ENCODE measurements around the gene CNOT2. TPM values are rescaled to one million over a fixed set of nuclear protein-coding genes. Genes with fewer than 3 reads are reported as not detected.

The CNOT2 gene
- total and polyA plus RNA-seq, 7 donors = 36.7 to 171 (median 98.8) TPM

GRCh38 chr12:70360218-70360617, 117.0 kb downstream of the CNOT2 start:
- TF ChIP-seq POLR2A (IDR thresholded peaks at IDR 0.05) (no peak), POLR2AphosphoS5 (IDR thresholded peaks at IDR 0.05) (no peak), CTCF (IDR thresholded peaks at IDR 0.05) (no peak), EP300 (IDR thresholded peaks at IDR 0.05) (no peak)
- Histone ChIP-seq H3K27me3 (peaks cover 5 to 15% (median 6%) of the 10 kb centered on the region in 3 donors), H3K9me3 (no peaks in the 10 kb centered on the region), H3K27ac (no peak overlapping the region), H3K4me3 (no peak overlapping the region), H3K36me3 (peaks cover 0 to 4% (median 0%) of the 10 kb centered on the region in 4 donors), H3K4me1 (peaks cover 0 to 5% (median 3%) of the 10 kb centered on the region in 4 donors)
- no peak for DNase-seq
- intact Hi-C loops (cut with DNase I) = loop anchor here (5.0 kb wide), 1 partner anchor 217 kb away; no protein-coding TSS in a partner anchor

GRCh38 chr12:70364695-70365397, 121.6 kb downstream of the CNOT2 start:
- H3K4me3 ChIP-seq = peak overlapping the region in 3 of 4 donors; percentile 56 to 72 (median 70)
- H3K9me3 ChIP-seq = no peaks in the 10 kb centered on the region
- H3K27me3 ChIP-seq = peaks cover 19 to 45% (median 23%) of the 10 kb centered on the region in 3 donors
- intact Hi-C loops (cut with DNase I) = loop anchor here (5.0 kb wide), 1 partner anchor 212 kb away; no protein-coding TSS in a partner anchor
- H3K36me3 ChIP-seq = no peaks in the 10 kb centered on the region
- no peak overlapping the region for H3K27ac ChIP-seq
- no peak for TF ChIP-seq EP300 (IDR thresholded peaks at IDR 0.05)
- no peak for TF ChIP-seq POLR2AphosphoS5 (IDR thresholded peaks at IDR 0.05)
- TF ChIP-seq POLR2A (IDR thresholded peaks at IDR 0.05) = no peak
- no peak for TF ChIP-seq CTCF (IDR thresholded peaks at IDR 0.05)
- H3K4me1 ChIP-seq = peaks cover 0 to 23% (median 19%) of the 10 kb centered on the region in 4 donors
- WGBS, 2 donors = 16 to 22% methylated on average over 16 of the region's 16 CpGs
- DNase-seq = no peak

GRCh38 chr12:70365398-70365647, 122.1 kb downstream of the CNOT2 start:
- peaks cover 19 to 45% (median 23%) of the 10 kb centered on the region in 3 donors for H3K27me3 ChIP-seq
- H3K9me3 ChIP-seq = no peaks in the 10 kb centered on the region
- no peaks in the 10 kb centered on the region for H3K36me3 ChIP-seq
- peaks cover 0 to 23% (median 19%) of the 10 kb centered on the region in 4 donors for H3K4me1 ChIP-seq
- H3K27ac ChIP-seq = no peak overlapping the region
- 0 to 1% methylated on average over 6 of the region's 6 CpGs for WGBS, 2 donors
- peak overlapping the region; percentile 48 to 72 (median 63) for H3K4me3 ChIP-seq
- TF ChIP-seq CTCF (IDR thresholded peaks at IDR 0.05) (no peak), POLR2A (IDR thresholded peaks at IDR 0.05) (no peak), POLR2AphosphoS5 (IDR thresholded peaks at IDR 0.05) (no peak), EP300 (IDR thresholded peaks at IDR 0.05) (no peak)
- intact Hi-C loops (cut with DNase I) = no loop called here
- no peak for DNase-seq

- intact Hi-C loops (cut with DNase I) = no loop called here
- Histone ChIP-seq H3K4me3 (peak within 1 kb of the TSS; percentile 48 to 72 (median 63)), H3K36me3 (no peaks in the 10 kb centered on the region), H3K9me3 (no peaks in the 10 kb centered on the region), H3K4me1 (peaks cover 0 to 23% (median 19%) of the 10 kb centered on the region in 4 donors), H3K27ac (peak within 1 kb of the TSS in 3 of 4 donors; percentile 34 to 47 (median 38)), H3K27me3 (peaks cover 19 to 45% (median 23%) of the 10 kb centered on the region in 3 donors)
- WGBS, 2 donors = 1% methylated on average over 87 to 88 of the region's 88 CpGs
- TF ChIP-seq CTCF (IDR thresholded peaks at IDR 0.05) (no peak), POLR2AphosphoS5 (IDR thresholded peaks at IDR 0.05) (peak in 1 of 4 donors; percentile 57)
- peak; percentile 80 for DNase-seq
These were observed 122.7 kb downstream of the CNOT2 start, which contains the start of gene KCNMB4 for GRCh38 chr12:70365648-70366518. KCNMB4 (plus strand) TSS chr12:70366290; CDS start chr12:70366735, 445 bp downstream.

All from sigmoid colon (tissue), 7 donors.